MCF 10A (cell line): ENCODE data around the gene CRYGD. TPM values are rescaled to one million over a fixed set of nuclear protein-coding genes. Genes with fewer than 3 reads are reported as not detected.

Experiments used
- BruUV-seq: library from RNA; stranded (reverse); fragments of 400-500 nt; replicated peaks from 2 replicates; lab custom pipeline; 2021; lab: Mats Ljungman, UMichigan
- CTCF ChIA-PET: fragments of 300-600 bp; sonication (Branson Sonifier 250); formaldehyde crosslinking; extraction: SDS; loops from one replicate; lab custom pipeline; 2021; ENCODE audit warnings: antibody characterized with exemption, inconsistent platforms; lab: Yijun Ruan, JAX
- POLR2A ChIA-PET: fragments of 300-600, 350-650 bp; sonication (Branson Sonifier 250); formaldehyde crosslinking; extraction: SDS; loops from one replicate; lab custom pipeline; 2020; ENCODE audit warnings: antibody characterized with exemption, inconsistent platforms; lab: Yijun Ruan, JAX
- DNase-seq: peaks from one replicate; pipeline ENCODE4 v3.0.0-alpha.2; 2018; ENCODE audit not compliant: unreplicated experiment
- H3K27ac Mint-ChIP-seq: one replicate; pipeline ENCODE4 v1.8.0; 2022; ENCODE audit warnings: mild to moderate bottlenecking, low read depth, mixed read lengths; ENCODE audit not compliant: unreplicated experiment
- H3K27me3 Mint-ChIP-seq: one replicate; pipeline ENCODE4 v1.8.0; 2022; ENCODE audit warnings: mixed read lengths; ENCODE audit not compliant: insufficient read depth, unreplicated experiment
- H3K36me3 Mint-ChIP-seq: one replicate; pipeline ENCODE4 v1.8.0; 2022; ENCODE audit warnings: mild to moderate bottlenecking, moderate library complexity, mixed read lengths; ENCODE audit not compliant: insufficient read depth, unreplicated experiment
- H3K4me1 Mint-ChIP-seq: one replicate; pipeline ENCODE4 v1.8.0; 2022; ENCODE audit warnings: mixed read lengths; ENCODE audit not compliant: insufficient read depth, unreplicated experiment
- H3K4me3 Mint-ChIP-seq: one replicate; pipeline ENCODE4 v1.8.0; 2022; ENCODE audit warnings: mild to moderate bottlenecking, moderate library complexity, mixed read lengths; ENCODE audit not compliant: unreplicated experiment
- H3K9me3 Mint-ChIP-seq: one replicate; pipeline ENCODE4 v1.8.0; 2022; ENCODE audit warnings: mixed read lengths; ENCODE audit not compliant: unreplicated experiment
- CTCF ChIP-seq: fragments of 200-600 bp; IDR thresholded peaks from one replicate; pipeline ENCODE4 v1.8.0; 2022; ENCODE audit warnings: antibody characterized with exemption, mild to moderate bottlenecking; ENCODE audit not compliant: unreplicated experiment
- intact Hi-C: fragments of 100-400 bp; cut with micrococcal nuclease; formaldehyde crosslinking; loops from 2 replicates; pipeline ENCODE4 v1.14.1; 2022
- total RNA-seq: library from RNA; stranded (reverse); gene quantifications from 2 replicates; pipeline ENCODE4 v1.2.3, GENCODE V29; 2022

CRYGD gene
- total RNA-seq, 1 experiment from 2014 or later = not detected

- POLR2A ChIA-PET = interaction anchor here (0.6 kb wide), 1 partner anchor 126 kb away, joined by 3 read pairs; no protein-coding TSS in a partner anchor
- CTCF ChIA-PET = interaction anchor here (1.8 kb wide), 1 partner anchor 27 kb away, joined by 7 read pairs; no protein-coding TSS in a partner anchor
- TF ChIP-seq CTCF = no peak
- no TSS peak for BruUV-seq
- Mint-ChIP-seq H3K36me3 (no peaks in the 10 kb centered on the region), H3K27me3 (no peaks in the 10 kb centered on the region), H3K4me1 (no peaks in the 10 kb centered on the region), H3K9me3 (no peaks in the 10 kb centered on the region), H3K4me3 (no peak overlapping the region), H3K27ac (no peak overlapping the region)
- no peak for DNase-seq
- intact Hi-C loops = no loop called here
Measured at GRCh38 chr2:208148803-208149202, 24.5 kb upstream of the CRYGD start.

GRCh38 chr2:208147759-208148158, 23.4 kb upstream of the CRYGD start:
- BruUV-seq = no TSS peak
- DNase-seq = no peak
- ChIA-PET CTCF (interaction anchor here (0.6 to 1.8 kb wide), 4 partner anchors 28 to 1145 kb away, joined by 3 to 7 read pairs (median 3); no protein-coding TSS in a partner anchor), POLR2A (no interaction called here)
- Mint-ChIP-seq H3K27ac (no peak overlapping the region), H3K36me3 (no peaks in the 10 kb centered on the region), H3K9me3 (no peaks in the 10 kb centered on the region), H3K4me3 (no peak overlapping the region), H3K4me1 (no peaks in the 10 kb centered on the region), H3K27me3 (no peaks in the 10 kb centered on the region)
- no peak for TF ChIP-seq CTCF
- intact Hi-C loops = no loop called here

GRCh38 chr2:208147008-208147407, 22.7 kb upstream of the CRYGD start:
- no peaks in the 10 kb centered on the region for H3K9me3 Mint-ChIP-seq
- peaks cover 3% of the 10 kb centered on the region for H3K4me1 Mint-ChIP-seq
- H3K27ac Mint-ChIP-seq = no peak overlapping the region
- no TSS peak for BruUV-seq
- no peaks in the 10 kb centered on the region for H3K27me3 Mint-ChIP-seq
- POLR2A ChIA-PET = no interaction called here
- intact Hi-C loops = no loop called here
- no peaks in the 10 kb centered on the region for H3K36me3 Mint-ChIP-seq
- no peak for DNase-seq
- CTCF ChIA-PET = interaction anchor here (1.0 to 1.4 kb wide), 2 partner anchors 28 to 107 kb away, joined by 3 to 10 read pairs; no protein-coding TSS in a partner anchor
- no peak overlapping the region for H3K4me3 Mint-ChIP-seq
- no peak for TF ChIP-seq CTCF

GRCh38 chr2:208146006-208146405, 21.7 kb upstream of the CRYGD start, which contains the start of gene CRYGB:
CRYGB (minus strand) TSS chr2:208146158; CDS start chr2:208146120, 38 bp downstream.
- Mint-ChIP-seq H3K4me1 (peaks cover 7% of the 10 kb centered on the region), H3K9me3 (no peaks in the 10 kb centered on the region), H3K27me3 (no peaks in the 10 kb centered on the region), H3K36me3 (no peaks in the 10 kb centered on the region), H3K4me3 (no peak within 1 kb of the TSS), H3K27ac (no peak within 1 kb of the TSS)
- intact Hi-C loops = no loop called here
- BruUV-seq = no TSS peak
- TF ChIP-seq CTCF = no peak
- ChIA-PET POLR2A (no interaction called here), CTCF (interaction anchor here (1.4 kb wide), 1 partner anchor 29 kb away, joined by 10 read pairs; no protein-coding TSS in a partner anchor)
- no peak for DNase-seq
